ENCODE measurements around the gene CDCA8.
A peak's percentile ranks its signal among the peaks of the same experiment; 100 is the strongest.
"Not testable (repeated sequence)": the region's sequence is repeated elsewhere in the genome, so short reads cannot be mapped to it uniquely, and the experiment has no call there.

The CDCA8 gene

DNA sequence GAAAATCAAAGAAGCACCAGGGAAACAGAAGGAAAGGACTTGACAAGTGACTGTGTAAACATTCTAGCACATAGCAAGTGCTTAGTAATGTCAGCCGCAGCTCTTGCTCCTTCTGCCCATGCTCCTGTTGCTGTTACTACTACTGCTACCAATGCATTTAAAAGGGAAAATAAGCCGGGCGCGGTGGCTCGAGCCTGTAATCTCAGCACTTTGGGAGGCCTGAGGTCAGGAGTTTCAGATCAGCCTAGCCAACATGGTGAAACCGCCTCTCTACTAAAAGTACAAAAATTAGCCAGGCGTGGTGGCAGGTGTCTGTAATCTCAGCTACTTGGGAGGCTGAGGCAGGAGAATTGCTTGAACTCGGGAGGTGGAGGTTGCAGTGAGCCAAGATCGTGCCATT, 8.1 kb upstream of the CDCA8 start:
- H3K9me3 Mint-ChIP-seq; DNase-seq (ENCODE audit: low spot score); H3K27me3 Mint-ChIP-seq (ENCODE audit: low read depth); H3K27ac Mint-ChIP-seq; H3K4me3 Mint-ChIP-seq: not testable (repeated sequence)
- peaks cover 33% of the 10 kb centered on the region for H3K36me3 Mint-ChIP-seq (ENCODE audit: low read depth)
- H3K4me1 Mint-ChIP-seq (ENCODE audit: low read depth): peaks cover 14% of the 10 kb centered on the region

GRCh38 chr1:37685722-37686121, 6.6 kb upstream of the CDCA8 start:
- H3K36me3 Mint-ChIP-seq (ENCODE audit: low read depth): peaks cover 37% of the 10 kb centered on the region
- no peaks in the 10 kb centered on the region for H3K27me3 Mint-ChIP-seq (ENCODE audit: low read depth)
- peaks cover 22% of the 10 kb centered on the region for H3K4me1 Mint-ChIP-seq (ENCODE audit: low read depth)
- no peaks in the 10 kb centered on the region for H3K9me3 Mint-ChIP-seq
- H3K4me3 Mint-ChIP-seq: no peak overlapping the region
- DNase-seq (ENCODE audit: low spot score): no peak
- H3K27ac Mint-ChIP-seq: no peak overlapping the region

- H3K4me1 Mint-ChIP-seq (ENCODE audit: low read depth): peaks cover 28% of the 10 kb centered on the region
- H3K36me3 Mint-ChIP-seq (ENCODE audit: low read depth): peaks cover 27% of the 10 kb centered on the region
- not testable (repeated sequence) for H3K27ac Mint-ChIP-seq; H3K4me3 Mint-ChIP-seq; H3K27me3 Mint-ChIP-seq (ENCODE audit: low read depth); H3K9me3 Mint-ChIP-seq; DNase-seq (ENCODE audit: low spot score)
Observed at GRCh38 chr1:37687764-37688163, 4.6 kb upstream of the CDCA8 start.

DNA sequence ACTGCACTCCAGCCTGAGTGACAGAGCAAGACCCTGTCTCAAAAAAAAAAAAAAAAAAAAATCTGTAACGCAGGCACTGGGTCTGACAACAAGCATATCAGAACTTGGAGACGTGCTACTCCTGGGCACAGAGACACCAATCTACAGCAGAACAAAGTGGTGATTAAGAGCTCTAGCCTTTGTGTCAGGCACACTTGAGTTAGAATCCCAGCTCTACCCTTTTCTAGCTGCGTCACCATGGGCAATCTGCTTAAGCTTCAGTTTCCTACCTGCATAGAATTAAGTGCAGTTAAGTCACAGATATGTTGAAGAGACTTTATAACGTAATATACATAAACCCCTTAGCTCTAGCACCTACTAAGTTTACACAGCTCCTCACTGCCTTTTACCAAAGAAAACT, 3.4 kb upstream of the CDCA8 start:
- no peak overlapping the region for H3K27ac Mint-ChIP-seq
- H3K36me3 Mint-ChIP-seq (ENCODE audit: low read depth): peaks cover 18% of the 10 kb centered on the region

GRCh38 chr1:37691497-37692077, 729 bp upstream of the CDCA8 start:
- Mint-ChIP-seq H3K4me1 (ENCODE audit: low read depth) (peaks cover 34% of the 10 kb centered on the region), H3K9me3 (no peaks in the 10 kb centered on the region), H3K27ac (peak overlapping the region; percentile 92), H3K27me3 (ENCODE audit: low read depth) (no peaks in the 10 kb centered on the region), H3K4me3 (peak overlapping the region; percentile 96), H3K36me3 (ENCODE audit: low read depth) (peaks cover 23% of the 10 kb centered on the region)
- DNase-seq (ENCODE audit: low spot score): peak; percentile 27

More for the DNA sequence above, 3.4 kb upstream of the CDCA8 start:
- Mint-ChIP-seq H3K4me3 (peak overlapping the region; percentile 96), H3K9me3 (no peaks in the 10 kb centered on the region), H3K4me1 (ENCODE audit: low read depth) (peaks cover 28% of the 10 kb centered on the region), H3K27me3 (ENCODE audit: low read depth) (no peaks in the 10 kb centered on the region)
- no peak for DNase-seq (ENCODE audit: low spot score)

- Mint-ChIP-seq H3K4me3 (peak overlapping the region; percentile 96), H3K27ac (peak overlapping the region; percentile 92), H3K4me1 (ENCODE audit: low read depth) (peaks cover 43% of the 10 kb centered on the region), H3K9me3 (no peaks in the 10 kb centered on the region), H3K27me3 (ENCODE audit: low read depth) (no peaks in the 10 kb centered on the region), H3K36me3 (ENCODE audit: low read depth) (peaks cover 32% of the 10 kb centered on the region)
- no peak for DNase-seq (ENCODE audit: low spot score)
Observed at GRCh38 chr1:37692834-37693175, 489 bp downstream of the CDCA8 start.

DNA sequence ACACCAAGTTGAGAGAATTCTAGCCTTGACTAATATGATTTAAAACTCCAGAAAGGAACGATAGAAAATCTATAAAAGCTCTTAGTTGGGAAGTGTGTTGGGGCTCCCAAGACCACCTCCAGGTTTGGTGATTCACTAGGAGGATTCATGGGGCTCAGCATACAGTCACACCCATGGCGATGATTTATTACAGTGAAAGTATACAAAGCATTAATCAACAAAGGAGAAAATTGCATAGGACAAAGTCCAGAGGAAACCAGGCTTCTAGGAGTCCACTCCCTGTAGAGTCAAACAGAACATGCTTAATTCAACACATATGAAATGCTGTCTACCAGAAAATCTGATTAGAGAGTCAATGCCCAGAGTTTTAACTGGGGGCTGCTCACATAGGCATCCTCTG, 4.8 kb downstream of the CDCA8 start:
- Mint-ChIP-seq H3K27ac (no peak overlapping the region), H3K4me3 (no peak overlapping the region), H3K9me3 (no peaks in the 10 kb centered on the region), H3K27me3 (ENCODE audit: low read depth) (no peaks in the 10 kb centered on the region), H3K36me3 (ENCODE audit: low read depth) (peaks cover 59% of the 10 kb centered on the region), H3K4me1 (ENCODE audit: low read depth) (peaks cover 25% of the 10 kb centered on the region)
- no peak for DNase-seq (ENCODE audit: low spot score)

GRCh38 chr1:37697737-37698136, 5.4 kb downstream of the CDCA8 start:
- no peak for DNase-seq (ENCODE audit: low spot score)
- Mint-ChIP-seq H3K4me3 (no peak overlapping the region), H3K27me3 (ENCODE audit: low read depth) (no peaks in the 10 kb centered on the region), H3K4me1 (ENCODE audit: low read depth) (peaks cover 25% of the 10 kb centered on the region), H3K27ac (no peak overlapping the region), H3K36me3 (ENCODE audit: low read depth) (peaks cover 63% of the 10 kb centered on the region), H3K9me3 (no peaks in the 10 kb centered on the region)

GRCh38 chr1:37699147-37699546, 6.8 kb downstream of the CDCA8 start:
- no peaks in the 10 kb centered on the region for H3K9me3 Mint-ChIP-seq
- no peak overlapping the region for H3K4me3 Mint-ChIP-seq
- no peak overlapping the region for H3K27ac Mint-ChIP-seq
- peaks cover 24% of the 10 kb centered on the region for H3K4me1 Mint-ChIP-seq (ENCODE audit: low read depth)
- H3K27me3 Mint-ChIP-seq (ENCODE audit: low read depth): no peaks in the 10 kb centered on the region
- peaks cover 72% of the 10 kb centered on the region for H3K36me3 Mint-ChIP-seq (ENCODE audit: low read depth)
- no peak for DNase-seq (ENCODE audit: low spot score)

- Mint-ChIP-seq H3K4me3 (no peak overlapping the region), H3K4me1 (ENCODE audit: low read depth) (peaks cover 19% of the 10 kb centered on the region), H3K27ac (no peak overlapping the region), H3K27me3 (ENCODE audit: low read depth) (no peaks in the 10 kb centered on the region), H3K9me3 (no peaks in the 10 kb centered on the region), H3K36me3 (ENCODE audit: low read depth) (peaks cover 71% of the 10 kb centered on the region)
- no peak for DNase-seq (ENCODE audit: low spot score)
Observed at GRCh38 chr1:37701051-37701450, 8.7 kb downstream of the CDCA8 start.

- no peak overlapping the region for H3K4me3 Mint-ChIP-seq
- H3K36me3 Mint-ChIP-seq (ENCODE audit: low read depth): peaks cover 77% of the 10 kb centered on the region
- H3K27me3 Mint-ChIP-seq (ENCODE audit: low read depth): no peaks in the 10 kb centered on the region
- H3K27ac Mint-ChIP-seq: no peak overlapping the region
- peaks cover 8% of the 10 kb centered on the region for H3K4me1 Mint-ChIP-seq (ENCODE audit: low read depth)
- no peak for DNase-seq (ENCODE audit: low spot score)
- H3K9me3 Mint-ChIP-seq: no peaks in the 10 kb centered on the region
Observed at GRCh38 chr1:37703061-37703460, 10.7 kb downstream of the CDCA8 start.

DNA sequence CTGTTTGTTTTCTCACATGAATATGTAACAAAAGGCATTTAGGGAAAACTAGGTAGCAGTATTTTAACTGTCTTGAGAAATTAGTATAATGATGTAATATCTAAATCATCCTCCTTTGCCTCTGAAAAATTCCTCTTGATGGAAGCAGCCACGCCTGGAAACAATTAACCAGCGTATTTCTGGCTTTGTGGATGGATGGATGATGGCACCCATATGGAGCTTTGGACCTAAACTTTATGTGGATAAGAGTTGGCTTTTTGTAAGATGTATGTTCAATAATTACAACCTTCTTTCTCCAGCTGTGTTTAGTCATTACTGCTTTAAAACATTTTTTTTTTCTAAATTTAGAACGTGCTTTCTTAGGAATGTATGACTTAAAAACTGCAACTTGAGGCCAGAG, 12.7 kb downstream of the CDCA8 start:
- H3K4me3 Mint-ChIP-seq: no peak overlapping the region
- peaks cover 80% of the 10 kb centered on the region for H3K36me3 Mint-ChIP-seq (ENCODE audit: low read depth)
- no peaks in the 10 kb centered on the region for H3K4me1 Mint-ChIP-seq (ENCODE audit: low read depth)
- H3K27ac Mint-ChIP-seq: no peak overlapping the region
- no peaks in the 10 kb centered on the region for H3K27me3 Mint-ChIP-seq (ENCODE audit: low read depth)
- no peaks in the 10 kb centered on the region for H3K9me3 Mint-ChIP-seq
- no peak for DNase-seq (ENCODE audit: low spot score)

DNA sequence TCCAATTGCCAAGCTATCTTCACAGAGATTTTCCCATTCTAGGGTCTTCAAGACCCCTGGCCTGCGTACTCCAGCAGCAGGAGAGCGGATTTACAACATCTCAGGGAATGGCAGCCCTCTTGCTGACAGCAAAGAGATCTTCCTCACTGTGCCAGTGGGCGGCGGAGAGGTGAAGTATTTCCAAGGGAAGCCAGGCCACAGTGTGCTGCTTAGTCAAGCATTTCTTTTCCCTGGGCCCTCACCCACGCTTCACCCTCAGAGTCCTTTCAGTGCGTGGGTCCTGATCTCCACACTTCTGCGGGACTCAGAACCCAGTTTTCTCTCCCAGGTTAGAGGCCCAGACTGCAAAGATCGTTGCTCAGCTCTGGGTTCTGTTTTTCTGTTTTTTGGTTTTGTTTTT, 13.1 kb downstream of the CDCA8 start:
- Mint-ChIP-seq H3K4me1 (ENCODE audit: low read depth) (no peaks in the 10 kb centered on the region), H3K27me3 (ENCODE audit: low read depth) (no peaks in the 10 kb centered on the region), H3K36me3 (ENCODE audit: low read depth) (peaks cover 77% of the 10 kb centered on the region), H3K4me3 (no peak overlapping the region), H3K9me3 (no peaks in the 10 kb centered on the region), H3K27ac (no peak overlapping the region)
- no peak for DNase-seq (ENCODE audit: low spot score)

- Mint-ChIP-seq H3K36me3 (ENCODE audit: low read depth) (peaks cover 58% of the 10 kb centered on the region), H3K27ac (no peak overlapping the region), H3K4me3 (no peak overlapping the region), H3K4me1 (ENCODE audit: low read depth) (no peaks in the 10 kb centered on the region), H3K9me3 (no peaks in the 10 kb centered on the region), H3K27me3 (ENCODE audit: low read depth) (no peaks in the 10 kb centered on the region)
- DNase-seq (ENCODE audit: low spot score): no peak
Observed at GRCh38 chr1:37708471-37708870, 16.2 kb downstream of the CDCA8 start.

DNA sequence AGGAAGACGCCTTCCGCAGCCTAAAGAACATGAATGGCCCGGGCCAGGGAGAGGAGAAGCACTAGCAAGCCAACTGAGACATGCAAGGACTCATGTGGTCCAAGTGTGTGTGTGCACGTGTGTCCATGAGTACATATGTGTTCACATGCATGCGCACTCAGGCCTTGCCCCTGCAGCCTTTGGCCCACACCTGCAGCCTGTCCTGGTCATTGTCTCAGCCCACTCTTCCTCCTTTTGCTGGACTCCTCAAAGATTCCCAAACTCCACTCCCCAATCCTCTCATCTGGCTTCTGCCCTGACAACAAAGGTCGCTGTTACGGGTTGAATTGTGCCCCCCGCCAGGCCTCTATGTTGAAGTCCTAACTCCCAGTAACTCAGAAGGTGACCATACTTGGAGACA, 21.9 kb downstream of the CDCA8 start:
- H3K36me3 Mint-ChIP-seq (ENCODE audit: low read depth): peaks cover 13% of the 10 kb centered on the region
- no peaks in the 10 kb centered on the region for H3K4me1 Mint-ChIP-seq (ENCODE audit: low read depth)
- DNase-seq (ENCODE audit: low spot score): no peak
- no peak overlapping the region for H3K4me3 Mint-ChIP-seq
- no peak overlapping the region for H3K27ac Mint-ChIP-seq
- no peaks in the 10 kb centered on the region for H3K9me3 Mint-ChIP-seq
- H3K27me3 Mint-ChIP-seq (ENCODE audit: low read depth): no peaks in the 10 kb centered on the region

All from T-helper 2 cell treated with Interferon-gamma antibody and Interleukin-4, amounts not matched to agents 5 μg/mL and 100 μg/mL, for 36 hours (primary cell).